GM06990 (cell line): ENCODE measurements around the gene MAB21L3.
"Not testable (repeated sequence)": the region's sequence is repeated elsewhere in the genome, so short reads cannot be mapped to it uniquely, and the experiment has no call there.

Experiments
- DNase-seq: peaks from one replicate; pipeline ENCODE4 v3.0.0-alpha.2; 2011; ENCODE audit not compliant: insufficient read length; ENCODE audit errors: extremely low read depth
- H3K27me3 ChIP-seq: replicated peaks from 2 replicates; pipeline ENCODE4 v1.6.0; 2011; ENCODE audit warnings: low read length; ENCODE audit not compliant: control insufficient read depth, insufficient read depth
- H3K36me3 ChIP-seq: 2 replicates; pipeline ENCODE4 v1.5.1; 2011; ENCODE audit warnings: low read length; ENCODE audit not compliant: control insufficient read depth, insufficient read depth
- H3K4me3 ChIP-seq: replicated peaks from 2 replicates; pipeline ENCODE4 v1.5.1; 2011; ENCODE audit warnings: low read depth, mild to moderate bottlenecking, control low read depth, low read length
- TF ChIP-seq, protein P1 (sequence below): IDR thresholded peaks from 2 replicates; pipeline ENCODE4 v1.5.1; 2011; ENCODE audit warnings: low read length, control low read depth, mild to moderate bottlenecking, inconsistent platforms; ENCODE audit not compliant: insufficient read depth, poor library complexity, severe bottlenecking

The MAB21L3 gene

DNA sequence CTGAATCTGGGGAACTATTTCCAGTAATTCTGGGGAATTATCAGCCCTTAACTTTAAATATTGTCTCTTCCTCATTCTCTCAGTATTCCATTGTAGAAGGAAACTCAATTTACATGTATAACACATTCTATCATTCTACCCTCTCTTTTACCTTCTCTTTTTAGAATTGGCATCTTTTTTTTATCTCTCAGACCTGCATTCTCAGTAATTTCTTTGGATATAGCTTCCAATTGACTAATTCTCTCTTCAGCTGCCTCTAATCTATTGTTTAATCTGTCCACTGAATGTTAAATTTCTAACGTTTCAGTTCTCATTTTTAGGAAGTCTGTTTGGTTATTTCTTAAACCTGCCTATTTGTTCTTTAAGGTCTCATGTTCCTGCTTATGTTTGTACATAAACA is 33.0 kb downstream of the MAB21L3 start:
- no peak for DNase-seq
- H3K27me3 ChIP-seq, result no peaks in the 10 kb centered on the region
- H3K4me3 ChIP-seq, result no peak overlapping the region
- H3K36me3 ChIP-seq, result no peaks in the 10 kb centered on the region
- TF ChIP-seq, protein P1, sequence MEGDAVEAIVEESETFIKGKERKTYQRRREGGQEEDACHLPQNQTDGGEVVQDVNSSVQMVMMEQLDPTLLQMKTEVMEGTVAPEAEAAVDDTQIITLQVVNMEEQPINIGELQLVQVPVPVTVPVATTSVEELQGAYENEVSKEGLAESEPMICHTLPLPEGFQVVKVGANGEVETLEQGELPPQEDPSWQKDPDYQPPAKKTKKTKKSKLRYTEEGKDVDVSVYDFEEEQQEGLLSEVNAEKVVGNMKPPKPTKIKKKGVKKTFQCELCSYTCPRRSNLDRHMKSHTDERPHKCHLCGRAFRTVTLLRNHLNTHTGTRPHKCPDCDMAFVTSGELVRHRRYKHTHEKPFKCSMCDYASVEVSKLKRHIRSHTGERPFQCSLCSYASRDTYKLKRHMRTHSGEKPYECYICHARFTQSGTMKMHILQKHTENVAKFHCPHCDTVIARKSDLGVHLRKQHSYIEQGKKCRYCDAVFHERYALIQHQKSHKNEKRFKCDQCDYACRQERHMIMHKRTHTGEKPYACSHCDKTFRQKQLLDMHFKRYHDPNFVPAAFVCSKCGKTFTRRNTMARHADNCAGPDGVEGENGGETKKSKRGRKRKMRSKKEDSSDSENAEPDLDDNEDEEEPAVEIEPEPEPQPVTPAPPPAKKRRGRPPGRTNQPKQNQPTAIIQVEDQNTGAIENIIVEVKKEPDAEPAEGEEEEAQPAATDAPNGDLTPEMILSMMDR, result no peak

DNA sequence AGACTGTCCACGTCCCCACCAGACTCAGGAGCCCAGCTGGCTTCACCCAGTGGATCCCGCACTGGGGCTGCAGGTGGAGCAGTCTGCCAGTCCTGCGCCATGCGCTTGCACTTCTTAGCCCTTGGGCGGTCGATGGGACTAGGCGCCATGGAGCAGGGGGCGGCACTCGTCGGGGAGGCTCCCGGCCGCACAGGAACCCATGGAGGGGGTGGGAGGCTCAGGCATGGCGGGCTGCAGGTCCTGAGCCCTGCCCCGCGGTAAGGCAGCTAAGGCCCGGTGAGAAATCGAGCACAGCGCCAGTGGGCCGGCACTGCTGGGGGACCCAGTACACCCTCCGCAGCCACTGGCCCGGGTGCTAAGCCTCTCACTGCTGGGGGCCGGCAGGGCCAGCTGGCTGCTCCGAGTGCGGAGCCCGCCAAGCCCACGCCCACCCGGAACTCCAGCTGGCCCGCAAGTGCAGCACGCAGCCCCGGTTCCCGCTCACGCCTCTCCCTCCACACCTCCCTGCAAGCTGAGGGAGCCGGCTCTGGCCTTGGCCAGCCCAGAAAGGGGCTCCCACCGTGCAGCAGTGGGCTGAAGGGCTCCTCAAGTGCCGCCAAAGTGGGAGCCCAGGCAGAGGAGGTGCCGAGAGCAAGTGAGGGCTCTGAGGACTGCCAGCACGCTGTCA is 35.4 kb downstream of the MAB21L3 start:
- not testable (repeated sequence) for DNase-seq, H3K27me3 ChIP-seq, H3K36me3 ChIP-seq, H3K4me3 ChIP-seq

- no peak for DNase-seq
- TF ChIP-seq, protein P1, result no peak
- Histone ChIP-seq H3K4me3 (no peak overlapping the region), H3K27me3 (no peaks in the 10 kb centered on the region; the same call in 1 of the 2 replicates), H3K36me3 (no peaks in the 10 kb centered on the region)
Observed at GRCh38 chr1:116147114-116147510, 35.9 kb downstream of the MAB21L3 start.

DNA sequence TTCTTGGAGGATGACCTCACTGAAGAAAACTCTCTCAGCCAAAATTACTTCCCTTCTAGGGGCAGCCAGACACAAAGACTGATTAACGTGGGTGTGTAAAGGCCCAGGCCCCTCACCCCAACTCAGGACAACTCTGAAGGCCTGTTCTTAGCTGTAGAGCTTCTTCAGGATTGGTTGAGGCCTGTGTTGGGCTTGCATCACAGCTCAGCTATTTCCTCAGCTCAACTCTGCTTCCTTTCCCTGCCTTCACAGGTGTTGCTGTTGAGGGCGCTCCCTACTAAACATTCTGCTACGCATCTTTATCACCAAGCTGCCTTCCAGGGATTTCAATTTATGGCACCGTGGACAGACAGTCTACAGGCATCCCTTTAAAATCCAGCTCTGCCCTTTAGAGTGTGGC is 36.8 kb downstream of the MAB21L3 start:
- TF ChIP-seq, protein P1, result no peak
- H3K27me3 ChIP-seq, result no peaks in the 10 kb centered on the region; the same call in 1 of the 2 replicates
- H3K4me3 ChIP-seq, result no peak overlapping the region
- no peak for DNase-seq
- no peaks in the 10 kb centered on the region for H3K36me3 ChIP-seq

GRCh38 chr1:116148967-116149366 is 37.8 kb downstream of the MAB21L3 start:
- no peaks in the 10 kb centered on the region; the same call in 1 of the 2 replicates for H3K27me3 ChIP-seq
- no peak overlapping the region for H3K4me3 ChIP-seq
- H3K36me3 ChIP-seq, result no peaks in the 10 kb centered on the region
- DNase-seq, result no peak
- TF ChIP-seq, protein P1, result no peak

GRCh38 chr1:116150368-116150767 is 39.2 kb downstream of the MAB21L3 start:
- no peaks in the 10 kb centered on the region for H3K36me3 ChIP-seq
- TF ChIP-seq, protein P1, result no peak
- H3K27me3 ChIP-seq, result no peaks in the 10 kb centered on the region; the same call in 1 of the 2 replicates
- DNase-seq, result no peak
- no peak overlapping the region for H3K4me3 ChIP-seq
